Epithelial cell of esophagus (primary cell): ENCODE measurements around the gene SFXN5.

Experiments used
- DNase-seq: peaks from one replicate; pipeline ENCODE4 v3.0.0; 2010; ENCODE audit warnings: low read depth
- H3K4me3 ChIP-seq: 2 replicates; pipeline ENCODE4 v1.5.1; 2011; ENCODE audit warnings: mild to moderate bottlenecking, low read length, control low read depth
- TF ChIP-seq, protein P1 (sequence below): IDR thresholded peaks from 2 replicates; pipeline ENCODE4 v1.5.1; 2011; ENCODE audit warnings: low read depth, mild to moderate bottlenecking, low read length, control low read depth, inconsistent platforms; ENCODE audit not compliant: insufficient read depth; ENCODE audit errors: missing control alignments

The SFXN5 gene

DNA sequence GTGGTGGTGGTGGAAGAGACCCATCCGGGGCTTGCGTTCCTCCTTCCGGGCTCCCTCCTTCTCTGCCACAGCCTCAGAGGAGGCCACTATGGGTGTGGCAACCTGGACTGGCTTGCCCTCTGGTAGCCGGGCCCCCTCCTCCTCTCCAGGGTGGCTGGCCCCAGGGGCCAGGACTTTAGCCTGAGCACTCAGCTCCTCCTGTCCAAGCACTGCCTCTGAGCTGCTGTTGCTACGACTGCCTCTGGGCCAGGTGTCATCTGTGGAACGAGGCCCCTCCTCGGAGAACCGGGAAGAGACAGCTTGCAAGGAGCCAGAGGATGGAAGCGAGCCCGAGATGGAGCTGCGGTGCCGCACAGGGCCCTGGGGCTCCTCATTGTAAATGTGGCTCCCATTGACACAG is 16.7 kb upstream of the SFXN5 start:
- TF ChIP-seq, protein P1, sequence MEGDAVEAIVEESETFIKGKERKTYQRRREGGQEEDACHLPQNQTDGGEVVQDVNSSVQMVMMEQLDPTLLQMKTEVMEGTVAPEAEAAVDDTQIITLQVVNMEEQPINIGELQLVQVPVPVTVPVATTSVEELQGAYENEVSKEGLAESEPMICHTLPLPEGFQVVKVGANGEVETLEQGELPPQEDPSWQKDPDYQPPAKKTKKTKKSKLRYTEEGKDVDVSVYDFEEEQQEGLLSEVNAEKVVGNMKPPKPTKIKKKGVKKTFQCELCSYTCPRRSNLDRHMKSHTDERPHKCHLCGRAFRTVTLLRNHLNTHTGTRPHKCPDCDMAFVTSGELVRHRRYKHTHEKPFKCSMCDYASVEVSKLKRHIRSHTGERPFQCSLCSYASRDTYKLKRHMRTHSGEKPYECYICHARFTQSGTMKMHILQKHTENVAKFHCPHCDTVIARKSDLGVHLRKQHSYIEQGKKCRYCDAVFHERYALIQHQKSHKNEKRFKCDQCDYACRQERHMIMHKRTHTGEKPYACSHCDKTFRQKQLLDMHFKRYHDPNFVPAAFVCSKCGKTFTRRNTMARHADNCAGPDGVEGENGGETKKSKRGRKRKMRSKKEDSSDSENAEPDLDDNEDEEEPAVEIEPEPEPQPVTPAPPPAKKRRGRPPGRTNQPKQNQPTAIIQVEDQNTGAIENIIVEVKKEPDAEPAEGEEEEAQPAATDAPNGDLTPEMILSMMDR: no peak
- DNase-seq: no peak
- H3K4me3 ChIP-seq: no peak overlapping the region

DNA sequence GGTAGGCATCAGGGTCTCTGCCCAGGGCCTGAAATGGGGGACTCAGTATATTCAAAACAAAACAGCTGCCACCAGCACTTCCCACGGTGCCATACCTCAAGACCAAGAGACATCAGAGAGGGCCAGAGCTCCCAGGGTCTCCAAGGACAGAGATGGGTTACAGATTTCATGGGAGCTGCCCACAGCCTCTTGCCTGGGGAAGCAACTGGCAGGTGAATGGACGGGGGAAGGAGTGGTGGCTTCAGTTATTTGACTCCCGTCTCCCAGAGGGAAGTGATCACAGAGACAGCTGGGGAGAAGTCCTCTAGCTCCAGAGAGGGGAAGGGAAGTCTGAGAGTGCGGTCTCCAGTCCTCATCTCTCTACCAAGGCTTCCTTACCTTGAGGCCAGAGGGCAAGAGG is 15.8 kb upstream of the SFXN5 start:
- TF ChIP-seq, protein P1: no peak
- H3K4me3 ChIP-seq: no peak overlapping the region
- no peak for DNase-seq

GRCh38 chr2:73085691-73086090 is 14.2 kb upstream of the SFXN5 start:
- DNase-seq: peak; percentile 71
- TF ChIP-seq, protein P1: peak; percentile 93
- no peak overlapping the region for H3K4me3 ChIP-seq

- H3K4me3 ChIP-seq: no peak overlapping the region
- peak; percentile 22 for DNase-seq
- TF ChIP-seq, protein P1: no peak
Measured at GRCh38 chr2:73084971-73085370, 13.5 kb upstream of the SFXN5 start.

DNA sequence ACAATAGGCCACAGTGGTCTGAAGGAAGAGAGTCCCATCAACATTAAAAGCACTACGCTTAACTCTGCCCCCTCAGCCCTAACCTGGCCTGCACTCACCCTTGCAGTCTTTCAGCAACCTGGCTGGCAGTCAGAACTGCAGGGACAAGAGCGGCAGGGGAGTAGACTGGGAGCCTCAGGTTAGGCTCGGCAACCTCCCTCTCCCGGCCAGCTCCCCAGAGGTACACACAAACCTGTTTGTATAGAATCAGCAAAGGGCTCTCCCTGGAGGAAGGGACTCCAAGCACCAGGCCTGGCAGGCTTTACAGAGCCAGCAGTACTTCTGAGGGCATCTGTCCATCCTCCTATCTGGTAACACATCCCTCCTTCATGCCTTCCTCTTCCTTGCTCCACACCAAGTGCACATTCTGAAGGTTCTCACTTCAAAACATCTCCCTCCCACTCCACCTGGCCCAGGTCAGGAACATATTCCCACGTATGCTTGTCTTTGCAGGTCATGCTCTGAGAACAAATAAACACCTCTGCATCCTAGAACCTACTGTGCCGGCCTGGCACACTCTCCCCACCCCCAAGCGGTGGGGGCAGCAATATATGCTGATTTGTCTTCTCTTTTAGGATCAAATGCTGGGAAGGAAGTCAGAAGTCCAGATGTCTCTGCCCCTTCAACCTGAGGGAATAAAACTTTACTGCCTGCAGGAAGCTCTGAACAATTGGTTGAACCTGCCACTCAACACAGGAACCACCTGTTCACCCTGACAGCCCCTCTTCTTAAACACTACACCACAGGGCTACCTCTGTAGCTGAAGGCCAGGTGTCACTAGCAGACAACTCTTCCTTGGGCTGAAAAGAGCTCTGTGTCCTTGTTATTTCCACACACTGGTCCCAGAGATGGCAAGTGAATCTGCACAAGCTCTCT is 12.6 kb upstream of the SFXN5 start:
- DNase-seq: no peak
- TF ChIP-seq, protein P1: no peak

DNA sequence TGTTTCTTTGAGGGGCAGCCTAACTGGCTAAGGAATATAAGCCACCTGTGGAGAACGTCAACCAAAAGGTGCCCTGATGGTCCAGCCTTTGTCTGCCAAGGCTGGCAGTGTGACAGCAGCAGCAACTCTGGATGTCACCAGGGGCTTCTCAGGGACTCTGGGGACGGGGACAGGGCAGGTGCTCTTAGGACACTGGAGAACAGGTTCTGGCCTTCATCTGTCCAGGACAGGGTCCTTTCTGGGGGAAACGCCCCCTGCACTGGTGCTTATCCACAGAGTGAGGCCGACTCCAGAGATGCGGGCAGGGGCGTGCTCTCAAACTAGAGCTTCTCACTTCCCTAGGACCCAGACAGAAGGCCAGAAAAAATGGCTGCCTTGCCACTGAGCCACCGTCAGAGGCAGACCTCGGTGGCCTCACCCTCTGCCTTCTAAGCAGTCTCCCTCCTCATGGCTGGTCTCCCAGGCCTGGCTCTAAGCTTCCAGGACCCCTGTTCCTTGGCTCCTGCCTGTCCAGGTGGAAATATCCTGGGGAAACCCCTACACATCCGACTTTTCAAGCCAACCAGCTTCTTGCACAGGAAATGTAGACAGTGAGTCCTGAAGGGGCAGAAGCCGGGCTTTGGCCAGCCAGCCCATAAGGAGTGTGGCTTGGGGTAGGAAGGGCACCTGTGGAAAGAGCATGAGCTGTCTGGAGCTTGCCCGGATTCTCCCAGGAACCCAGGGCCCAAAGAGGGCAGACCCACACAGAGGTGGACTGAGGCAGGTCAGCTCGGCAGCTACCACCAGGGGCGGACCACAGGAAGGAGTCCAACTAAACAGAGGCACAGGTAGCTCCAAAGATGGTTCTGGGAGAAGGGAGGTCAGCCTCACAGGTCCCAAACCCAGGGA is 11.3 kb upstream of the SFXN5 start:
- no peak for DNase-seq
- H3K4me3 ChIP-seq: no peak overlapping the region
- TF ChIP-seq, protein P1: no peak

More for the DNA sequence above, 12.6 kb upstream of the SFXN5 start:
- H3K4me3 ChIP-seq: no peak overlapping the region
